NCI-H1417 treated with DMSO at 0.1 percent for 48 hours (cell line): ENCODE measurements around the gene DEF6.
"Not testable (repeated sequence)": the region's sequence is repeated elsewhere in the genome, so short reads cannot be mapped to it uniquely, and the experiment has no call there.

Experiments used
- DNase-seq: peaks from one replicate; lab custom pipeline; 2025; lab: John Stamatoyannopoulos, UW

Gene DEF6

DNA sequence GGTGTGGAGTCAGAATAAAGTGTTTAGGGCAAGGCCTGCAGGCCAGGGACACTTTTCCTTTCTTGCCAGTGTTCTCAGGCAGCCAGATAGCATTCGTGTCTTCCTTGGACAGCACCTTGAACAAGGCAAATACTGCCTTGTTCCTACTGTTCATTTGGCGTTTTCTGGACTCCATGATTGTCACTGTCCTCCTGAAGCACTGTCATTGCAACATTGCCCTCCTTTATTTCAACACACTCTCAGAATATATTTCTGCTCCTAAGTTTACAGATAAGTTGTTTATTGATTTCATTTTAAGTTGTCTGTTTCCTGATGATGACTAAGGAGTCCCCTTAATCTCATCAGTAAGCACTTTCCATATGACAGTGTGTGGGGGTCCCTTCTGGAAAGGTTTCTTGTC, 15.1 kb upstream of the DEF6 start:
- DNase-seq, result no peak

DNA sequence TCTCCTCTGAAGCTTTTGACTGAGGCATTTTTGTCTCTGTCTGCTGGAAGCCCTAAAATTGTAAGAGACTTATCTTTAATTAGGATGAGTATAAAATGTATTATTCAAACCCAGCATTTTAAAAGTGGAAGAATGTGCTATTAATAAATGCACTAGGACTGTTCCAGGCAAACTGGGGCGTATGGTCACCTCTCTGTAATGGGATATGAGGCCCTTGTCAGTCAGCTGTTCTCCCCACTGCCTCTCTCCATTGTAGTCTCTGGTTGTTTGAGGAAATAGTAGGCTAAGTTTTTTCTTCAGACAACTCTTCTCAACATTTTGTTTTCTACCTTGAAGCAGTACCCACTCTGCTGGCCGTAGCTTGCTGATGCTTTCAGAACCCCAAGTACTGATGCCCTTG, 14.3 kb upstream of the DEF6 start:
- DNase-seq, result no peak

DNA sequence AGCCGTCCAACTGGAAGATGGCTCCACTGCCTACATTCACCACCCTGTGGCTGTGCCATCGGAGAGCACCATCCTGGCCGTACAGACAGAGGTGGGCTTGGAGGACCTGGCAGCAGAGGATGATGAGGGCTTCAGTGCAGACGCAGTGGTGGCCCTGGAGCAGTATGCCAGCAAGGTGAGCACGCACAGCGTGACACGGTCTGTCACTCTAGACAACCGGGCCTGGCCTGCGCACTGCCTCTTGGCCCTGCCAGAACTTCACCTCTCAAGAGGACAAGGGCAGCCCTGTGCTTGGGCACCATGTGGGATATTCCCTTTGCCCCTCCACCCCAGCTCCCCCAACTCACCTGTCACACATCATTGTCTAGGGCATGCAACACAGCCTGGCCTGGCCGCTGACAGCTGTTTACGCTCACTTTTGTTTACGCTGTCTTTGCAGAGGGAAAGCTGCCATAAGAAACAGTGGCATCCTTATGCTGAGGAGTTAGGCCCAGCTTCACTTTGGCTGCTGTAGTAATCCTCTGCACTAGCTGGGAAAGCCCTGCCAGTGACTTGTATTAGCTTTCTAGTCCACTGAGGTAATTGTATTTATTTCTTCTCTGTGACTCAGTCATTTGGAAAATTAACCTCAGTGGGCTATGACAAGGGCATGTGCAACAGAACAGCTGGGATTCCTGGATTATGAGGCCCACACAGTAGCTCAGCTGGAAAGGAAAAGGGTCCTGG, 9.8 kb upstream of the DEF6 start:
- DNase-seq, result no peak

DNA sequence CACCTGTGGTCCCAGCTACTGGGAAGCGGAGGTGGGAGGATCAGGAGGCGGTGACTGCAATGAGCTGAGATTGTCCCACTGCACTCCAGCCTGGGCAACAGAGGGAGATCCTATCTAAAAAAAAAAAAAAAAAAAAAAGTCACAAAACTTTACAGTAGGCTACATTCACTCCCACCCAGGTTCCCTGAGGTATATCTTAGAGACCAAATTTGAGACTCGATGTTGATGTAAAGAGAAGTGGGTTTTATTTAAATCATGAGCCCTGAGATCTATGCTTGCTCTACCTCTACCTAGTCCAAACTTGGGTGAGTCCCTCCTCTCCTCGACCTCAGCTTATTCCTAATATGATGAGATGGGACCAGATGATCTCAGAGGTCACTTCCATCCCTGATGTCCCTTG, 8.8 kb upstream of the DEF6 start:
- no peak for DNase-seq

DNA sequence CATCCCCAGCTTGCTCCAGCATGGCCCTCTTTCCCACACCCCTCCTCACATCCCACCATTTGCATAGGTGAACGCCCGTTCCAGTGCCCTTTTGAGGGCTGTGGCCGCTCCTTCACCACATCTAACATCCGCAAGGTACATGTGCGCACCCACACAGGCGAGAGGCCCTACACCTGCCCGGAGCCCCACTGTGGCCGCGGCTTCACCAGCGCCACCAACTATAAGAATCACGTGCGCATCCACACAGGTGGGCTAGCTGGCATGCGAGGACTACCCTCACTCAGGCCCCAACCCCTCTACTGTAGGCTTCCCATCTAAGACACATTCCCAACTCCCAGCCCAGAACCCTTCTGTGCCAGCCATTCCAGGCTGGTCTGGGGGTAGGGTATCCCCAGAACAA, 6.1 kb upstream of the DEF6 start:
- no peak for DNase-seq

DNA sequence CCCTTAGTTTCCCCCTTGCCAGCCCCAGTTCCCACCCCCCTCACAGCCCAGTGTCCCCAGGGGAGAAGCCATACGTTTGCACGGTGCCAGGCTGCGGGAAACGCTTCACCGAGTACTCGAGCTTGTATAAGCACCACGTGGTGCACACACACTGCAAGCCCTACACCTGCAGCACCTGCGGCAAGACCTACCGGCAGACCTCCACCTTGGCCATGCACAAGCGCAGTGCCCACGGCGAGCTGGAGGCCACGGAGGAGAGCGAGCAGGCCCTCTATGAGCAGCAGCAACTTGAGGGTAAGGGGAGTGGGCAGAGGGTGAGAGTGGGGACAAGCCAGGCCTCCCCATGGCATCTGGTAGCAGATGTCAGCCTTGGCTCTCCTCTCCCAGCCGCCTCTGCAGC, 5.1 kb upstream of the DEF6 start:
- DNase-seq, result no peak

DNA sequence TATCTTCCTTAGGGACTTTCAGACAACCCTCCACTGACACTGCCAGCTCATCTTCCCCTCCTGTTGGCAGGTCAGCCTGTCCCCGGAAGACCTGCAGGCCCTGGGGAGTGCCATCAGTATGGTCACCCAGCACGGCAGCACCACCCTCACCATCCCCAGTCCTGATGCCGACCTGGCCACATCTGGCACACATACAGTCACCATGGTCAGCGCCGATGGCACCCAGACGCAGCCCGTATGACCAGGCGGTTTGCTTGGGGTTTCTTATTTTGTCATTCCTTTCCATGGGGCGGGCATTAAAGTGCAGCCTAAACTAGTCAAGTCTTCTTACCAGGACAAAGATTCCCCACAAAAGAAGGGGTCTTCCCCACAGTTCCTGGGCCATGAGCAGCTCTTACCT, 3.9 kb upstream of the DEF6 start:
- DNase-seq, result no peak

DNA sequence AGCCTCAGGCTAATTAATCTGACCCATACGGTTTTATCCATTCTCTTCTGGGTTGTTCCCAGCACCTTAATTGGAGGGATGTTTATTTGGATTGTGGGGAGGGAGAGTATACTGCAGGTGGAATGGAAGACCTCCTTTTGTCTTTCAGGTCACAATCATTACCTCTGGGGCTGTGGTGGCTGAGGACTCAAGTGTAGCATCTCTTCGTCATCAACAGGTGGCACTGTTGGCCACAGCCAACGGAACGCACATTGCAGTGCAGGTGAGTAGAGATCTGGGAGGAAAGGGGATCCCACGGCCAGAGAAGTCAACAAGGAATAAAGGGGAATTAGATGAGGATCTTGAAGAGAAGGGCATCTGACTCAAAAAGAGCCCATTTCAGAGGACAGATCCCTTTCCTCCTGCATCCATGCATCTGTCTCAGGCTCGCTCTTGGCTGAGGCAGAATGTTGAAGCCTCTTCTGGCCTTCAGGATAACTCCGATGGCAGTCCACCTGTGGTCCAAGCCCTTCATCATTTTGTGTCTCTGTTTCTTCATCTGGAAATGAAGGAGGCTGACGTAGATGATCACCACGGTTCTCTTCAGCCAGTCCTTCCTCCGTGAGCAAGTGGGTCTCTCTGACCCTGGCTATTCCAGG, 3.2 kb upstream of the DEF6 start:
- DNase-seq, result no peak

DNA sequence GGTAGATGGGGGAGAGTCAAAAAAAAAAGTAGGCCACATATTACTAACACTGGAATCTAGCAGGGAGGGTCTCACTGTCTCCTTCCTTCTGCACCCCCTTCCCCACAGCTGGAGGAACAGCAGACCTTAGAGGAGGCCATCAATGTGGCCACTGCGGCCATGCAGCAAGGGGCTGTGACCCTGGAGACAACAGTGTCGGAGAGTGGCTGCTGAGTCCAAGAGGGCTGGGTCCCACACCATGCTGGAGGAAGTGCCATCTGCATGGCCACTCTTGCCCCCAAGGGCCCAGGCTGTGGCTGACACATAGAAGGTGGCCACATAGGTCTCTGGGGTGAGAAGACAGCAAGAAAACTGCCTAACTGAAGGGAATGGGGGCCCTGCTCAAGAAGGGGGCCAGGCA, 2.6 kb upstream of the DEF6 start:
- DNase-seq, result no peak

DNA sequence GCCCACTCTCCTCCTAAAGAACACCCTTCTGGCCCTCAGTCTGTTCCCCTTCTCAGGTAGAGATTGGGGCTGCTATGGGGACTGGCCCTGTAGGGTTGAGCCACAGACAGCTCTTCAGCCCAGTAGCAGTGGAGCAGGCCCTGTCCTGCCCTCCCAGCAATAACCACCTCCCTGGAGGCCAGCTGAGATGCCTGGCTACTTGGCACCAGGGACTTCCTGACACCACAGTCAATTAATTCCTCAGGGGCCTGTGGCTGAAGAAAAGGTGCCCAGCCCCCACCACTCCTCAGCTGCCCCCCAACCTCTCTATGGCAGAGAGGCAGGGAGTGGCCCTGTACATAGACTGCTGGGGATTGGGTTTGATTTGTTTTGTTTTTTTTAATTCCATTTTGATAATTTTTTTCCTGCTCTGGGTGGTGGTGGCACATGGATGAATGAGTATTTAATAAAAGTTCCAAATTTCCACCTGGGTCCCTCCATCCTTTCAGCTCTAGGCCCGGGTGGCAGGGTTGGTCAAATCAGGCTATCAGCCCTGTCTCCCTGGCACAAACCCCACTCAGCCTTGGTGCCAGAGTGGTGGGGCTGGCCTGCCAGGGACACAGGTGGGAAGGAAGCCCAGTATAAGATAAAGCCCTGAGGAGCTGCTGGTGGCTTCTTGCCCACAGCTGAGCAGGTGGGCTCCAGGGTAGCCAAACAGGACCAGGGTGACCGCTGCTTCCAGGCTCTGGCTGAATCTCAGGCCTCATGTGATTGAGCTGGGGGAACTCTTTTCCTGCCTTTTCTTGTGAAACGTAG, 1.9 kb upstream of the DEF6 start:
- DNase-seq, result no peak

DNA sequence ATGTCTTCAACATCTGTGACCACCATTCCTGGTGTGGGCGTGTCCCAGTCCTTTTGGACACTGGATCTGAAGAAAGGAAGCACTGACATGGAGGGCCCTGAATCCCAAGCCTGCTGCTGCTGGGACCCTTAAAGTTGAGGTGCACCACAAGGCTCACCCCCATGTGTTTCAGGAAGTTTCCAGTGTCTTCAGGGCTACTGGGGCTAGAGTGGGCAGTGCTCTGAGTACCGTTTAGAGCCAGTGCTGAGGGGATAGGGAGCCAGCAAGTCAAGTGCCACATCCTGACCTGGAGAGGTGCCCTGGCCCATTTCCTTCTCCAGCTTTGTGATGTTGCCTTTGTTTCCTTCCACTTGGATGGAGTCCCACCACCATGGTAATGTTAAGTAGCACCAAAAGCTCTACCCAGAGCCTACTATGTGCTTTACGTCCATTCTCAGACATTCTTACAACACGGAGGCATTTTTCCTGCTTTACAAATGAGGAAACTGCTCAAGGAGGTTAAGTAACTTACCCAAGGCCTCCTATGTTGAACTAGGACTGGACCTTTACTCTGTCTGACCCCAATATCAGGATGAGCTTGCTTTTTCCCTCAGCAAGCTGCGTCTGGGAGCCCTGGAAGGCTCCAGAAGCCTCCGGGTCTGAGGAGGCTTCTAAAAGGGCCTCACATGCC, 552 bp upstream of the DEF6 start:
- no peak for DNase-seq

DNA sequence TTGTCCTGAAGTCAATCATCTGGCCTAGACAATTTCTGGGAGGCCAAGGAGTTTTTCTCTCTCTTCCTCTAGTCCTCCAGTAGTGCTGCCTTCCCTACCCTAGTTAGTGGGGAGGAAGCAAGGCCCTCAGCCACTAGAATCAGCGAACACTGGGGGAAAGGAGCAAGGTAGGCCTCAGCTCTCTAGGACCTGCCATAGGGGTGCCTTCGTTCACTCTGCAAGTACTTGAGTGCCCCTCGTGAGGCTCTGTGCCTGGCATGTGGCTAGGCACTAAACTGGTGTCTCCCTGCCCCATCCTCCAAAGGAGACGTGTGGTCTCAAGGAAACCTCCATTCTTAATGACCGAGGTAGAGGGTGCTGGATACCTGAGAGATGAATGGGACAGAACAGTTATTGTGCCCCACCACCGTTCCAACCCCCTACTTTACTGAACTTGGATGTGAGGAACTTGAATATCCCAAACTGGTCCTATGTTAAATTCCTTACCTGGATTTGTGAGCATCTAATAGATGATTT, 1.1 kb downstream of the DEF6 start:
- DNase-seq, result no peak

DNA sequence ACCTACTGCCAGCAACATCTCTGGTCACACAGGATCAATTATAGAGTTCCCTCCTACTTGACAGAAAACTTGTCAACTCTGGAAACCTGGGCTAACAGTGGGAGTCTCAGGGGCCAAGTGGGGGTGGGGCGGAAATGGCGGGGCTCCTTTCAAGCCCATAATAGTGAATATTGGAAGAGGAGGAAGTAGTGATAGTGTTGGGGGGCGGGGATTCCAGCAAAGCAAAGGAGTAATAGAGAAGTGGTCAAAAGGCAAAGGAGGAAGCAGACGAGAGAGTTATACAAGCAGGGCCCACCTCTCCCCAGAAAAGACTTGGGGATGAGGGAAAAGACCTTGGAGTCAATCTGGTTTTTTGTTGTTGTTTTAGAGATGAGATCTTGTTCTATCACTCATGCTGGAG, 2.1 kb downstream of the DEF6 start:
- no peak for DNase-seq

DNA sequence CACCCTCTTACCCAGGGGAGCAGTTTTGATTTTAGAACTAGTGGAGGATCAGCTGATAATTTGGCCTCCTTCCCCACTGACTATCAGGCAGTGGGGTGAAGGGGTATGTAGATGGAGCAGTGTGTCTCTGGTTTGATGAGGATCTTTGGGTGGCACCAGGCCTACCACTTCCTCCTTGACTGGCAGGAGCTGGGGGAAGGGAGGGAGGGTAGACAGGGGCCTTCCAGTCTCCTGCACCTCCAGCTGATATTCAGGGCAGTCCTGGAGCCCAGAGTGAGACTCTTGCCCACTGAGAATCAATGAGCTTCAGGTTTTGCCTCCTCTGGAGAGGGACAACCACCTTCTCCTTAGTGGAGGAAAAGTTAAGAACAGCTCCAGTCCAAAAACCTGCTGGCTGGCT, 3.2 kb downstream of the DEF6 start:
- no peak for DNase-seq

DNA sequence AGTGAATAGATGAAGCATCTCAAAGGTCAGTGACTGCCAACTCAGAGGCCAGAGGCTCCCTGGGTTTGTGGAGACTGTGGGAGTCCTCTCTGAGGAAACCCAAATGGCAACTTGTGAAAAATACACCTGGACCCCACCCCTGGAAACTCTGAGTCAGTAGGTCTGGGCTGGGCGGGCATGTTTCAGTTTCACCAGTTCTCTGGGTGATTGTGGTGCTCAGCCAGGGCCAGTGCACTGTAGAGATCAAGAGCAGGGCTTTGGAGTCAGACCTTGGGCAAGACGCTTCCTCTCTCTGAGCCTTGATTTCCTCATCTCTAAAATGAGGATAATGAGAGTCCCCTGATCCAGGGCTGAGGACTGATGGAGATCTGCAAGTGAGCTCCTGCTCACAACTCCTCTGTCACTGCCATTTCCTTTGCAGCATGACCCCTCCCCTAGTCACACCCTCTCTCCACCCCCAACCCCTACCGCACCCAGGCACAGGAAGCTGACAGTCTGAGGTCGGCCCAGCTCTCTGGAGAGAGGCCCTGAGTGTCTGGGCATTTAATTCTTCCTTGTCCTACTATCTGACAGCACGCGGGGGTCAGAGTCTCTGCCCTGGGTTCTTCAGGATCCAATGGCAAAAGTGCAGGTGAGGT, 5.1 kb downstream of the DEF6 start:
- no peak for DNase-seq

DNA sequence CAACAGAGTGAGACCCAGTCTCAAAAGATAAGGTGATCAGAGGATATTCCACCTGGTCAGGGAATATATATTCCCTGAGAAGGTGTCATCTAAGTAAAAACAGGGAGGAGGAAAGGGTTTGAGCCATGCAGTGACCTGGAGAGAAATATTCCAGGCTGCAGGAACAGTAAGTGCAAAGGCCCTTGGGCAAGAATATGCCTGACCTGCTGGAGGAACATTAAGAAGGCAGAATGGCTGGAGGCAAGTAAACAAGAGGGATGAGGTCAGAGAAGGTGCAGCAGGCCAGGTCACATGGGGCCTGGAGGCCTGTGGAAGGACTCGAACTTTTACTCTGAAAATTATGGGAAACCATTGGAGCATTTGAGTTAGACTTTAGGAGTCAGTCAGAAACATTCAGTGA, 6.7 kb downstream of the DEF6 start:
- no peak for DNase-seq

DNA sequence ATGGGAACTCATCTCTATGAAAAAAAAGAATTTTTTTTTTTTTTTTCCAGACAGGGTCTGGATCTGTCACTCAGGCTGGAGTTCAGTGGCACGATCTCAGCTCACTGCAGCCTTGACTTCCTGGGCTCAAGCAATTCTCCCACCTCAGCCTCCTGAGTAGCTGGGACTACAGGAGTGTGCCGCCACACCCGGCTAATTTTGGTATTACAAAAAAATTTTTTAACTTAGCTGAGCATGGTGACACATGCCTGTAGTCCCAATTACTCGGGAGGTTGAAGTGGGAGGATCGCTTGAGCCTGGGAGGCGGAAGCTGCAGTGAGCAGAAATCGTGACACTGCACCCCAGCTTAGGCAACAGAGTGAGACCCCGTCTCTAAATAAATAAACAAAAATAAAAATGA, 7.5 kb downstream of the DEF6 start:
- no peak for DNase-seq

DNA sequence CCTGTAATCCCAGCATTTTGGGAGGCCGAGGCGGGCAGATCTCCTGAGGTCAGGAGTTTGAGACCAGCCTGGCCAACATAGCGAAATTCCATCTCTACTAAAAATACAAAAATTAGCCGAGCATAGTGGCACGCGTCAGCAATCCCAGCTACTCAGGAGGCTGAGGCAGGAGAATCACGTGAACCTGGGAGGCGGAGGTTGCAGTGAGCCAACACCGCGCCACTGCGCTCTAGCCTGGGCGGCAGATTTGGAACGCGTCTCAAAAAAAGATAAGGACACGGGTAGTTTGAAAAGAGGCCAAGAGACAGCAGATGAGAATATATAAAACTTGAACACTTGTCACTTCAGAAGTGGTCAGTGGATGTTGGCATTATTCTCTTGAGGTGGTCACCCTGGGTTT, 9.5 kb downstream of the DEF6 start:
- DNase-seq, result not testable (repeated sequence)

DNA sequence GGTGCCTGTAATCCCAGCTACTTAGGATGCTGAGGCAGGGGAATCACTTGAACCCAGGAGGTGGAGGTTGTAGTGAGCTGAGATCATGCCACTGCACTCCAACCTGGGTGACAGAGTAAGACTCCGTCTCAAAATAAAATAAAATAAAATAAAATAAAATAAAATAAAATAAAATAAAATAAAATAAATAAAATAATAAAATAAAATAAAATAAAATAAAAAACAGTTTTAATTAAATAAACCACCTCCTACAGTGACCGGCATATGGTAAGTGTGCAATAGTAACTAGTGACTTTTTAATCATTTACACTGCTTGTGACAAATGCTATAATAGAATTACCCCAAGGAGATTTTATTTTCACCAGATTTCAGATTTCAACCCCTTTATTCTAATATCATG, 10.9 kb downstream of the DEF6 start:
- DNase-seq, result not testable (repeated sequence)

DNA sequence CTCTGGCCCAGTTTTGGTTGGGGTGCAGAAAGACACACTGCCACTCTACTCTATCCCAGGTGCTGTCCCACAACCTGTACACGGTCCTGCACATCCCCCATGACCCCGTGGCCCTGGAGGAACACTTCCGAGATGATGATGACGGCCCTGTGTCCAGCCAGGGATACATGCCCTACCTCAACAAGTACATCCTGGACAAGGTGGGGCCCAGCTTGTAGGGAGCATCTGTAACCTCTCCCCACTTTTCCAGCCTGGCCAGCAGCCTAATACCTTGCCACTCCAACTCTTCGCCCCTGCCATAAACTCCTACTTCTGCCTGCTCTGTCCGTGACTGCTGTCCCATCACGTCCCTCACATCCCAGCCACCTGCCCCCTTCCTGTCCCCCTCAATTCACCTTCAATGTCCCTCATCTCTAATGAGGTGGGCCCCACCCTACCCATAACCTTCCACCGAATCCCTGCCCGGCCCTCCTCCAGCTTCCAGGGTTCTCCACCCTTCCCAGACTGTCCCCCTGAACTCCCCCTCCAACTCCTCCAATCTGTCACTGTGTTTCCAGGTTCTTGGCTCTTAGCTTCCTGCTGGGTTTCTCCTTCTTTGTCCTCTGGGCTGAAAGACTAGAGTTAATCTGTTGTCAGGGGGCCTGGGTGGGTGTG, 12.1 kb downstream of the DEF6 start:
- DNase-seq, result no peak

DNA sequence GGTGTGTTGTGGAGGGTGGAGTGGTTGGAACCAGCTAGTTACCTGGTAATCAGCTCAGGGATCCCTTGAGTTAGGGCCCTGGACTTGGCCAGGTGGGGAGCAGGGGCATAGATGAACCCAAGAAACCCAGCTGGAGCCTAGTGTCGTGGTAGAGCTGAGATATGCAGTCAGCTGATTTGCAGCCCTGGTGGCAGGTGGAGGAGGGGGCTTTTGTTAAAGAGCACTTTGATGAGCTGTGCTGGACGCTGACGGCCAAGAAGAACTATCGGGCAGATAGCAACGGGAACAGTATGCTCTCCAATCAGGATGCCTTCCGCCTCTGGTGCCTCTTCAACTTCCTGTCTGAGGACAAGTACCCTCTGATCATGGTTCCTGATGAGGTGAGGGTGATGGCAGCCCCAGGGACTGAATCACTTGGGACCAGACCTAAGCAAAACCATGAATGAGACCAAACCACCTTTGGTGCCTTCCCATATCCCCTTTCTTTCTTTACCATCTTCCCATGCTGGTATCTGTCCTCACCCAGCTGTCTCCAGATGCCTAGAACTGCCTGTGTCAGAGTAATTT, 12.7 kb downstream of the DEF6 start:
- DNase-seq, result no peak
